ENCODE results near the gene NLRP6.
"Not testable (repeated sequence)": the region's sequence is repeated elsewhere in the genome, so short reads cannot be mapped to it uniquely, and the experiment has no call there.

Gene NLRP6

GRCh38 chr11:331358-332060 is 53.3 kb downstream of the NLRP6 start:
- ATAC-seq: no peak
- TF ChIP-seq ZNF8 (CRISPR knock-in tag; IDR thresholded peaks at IDR 0.05): no peak

DNA sequence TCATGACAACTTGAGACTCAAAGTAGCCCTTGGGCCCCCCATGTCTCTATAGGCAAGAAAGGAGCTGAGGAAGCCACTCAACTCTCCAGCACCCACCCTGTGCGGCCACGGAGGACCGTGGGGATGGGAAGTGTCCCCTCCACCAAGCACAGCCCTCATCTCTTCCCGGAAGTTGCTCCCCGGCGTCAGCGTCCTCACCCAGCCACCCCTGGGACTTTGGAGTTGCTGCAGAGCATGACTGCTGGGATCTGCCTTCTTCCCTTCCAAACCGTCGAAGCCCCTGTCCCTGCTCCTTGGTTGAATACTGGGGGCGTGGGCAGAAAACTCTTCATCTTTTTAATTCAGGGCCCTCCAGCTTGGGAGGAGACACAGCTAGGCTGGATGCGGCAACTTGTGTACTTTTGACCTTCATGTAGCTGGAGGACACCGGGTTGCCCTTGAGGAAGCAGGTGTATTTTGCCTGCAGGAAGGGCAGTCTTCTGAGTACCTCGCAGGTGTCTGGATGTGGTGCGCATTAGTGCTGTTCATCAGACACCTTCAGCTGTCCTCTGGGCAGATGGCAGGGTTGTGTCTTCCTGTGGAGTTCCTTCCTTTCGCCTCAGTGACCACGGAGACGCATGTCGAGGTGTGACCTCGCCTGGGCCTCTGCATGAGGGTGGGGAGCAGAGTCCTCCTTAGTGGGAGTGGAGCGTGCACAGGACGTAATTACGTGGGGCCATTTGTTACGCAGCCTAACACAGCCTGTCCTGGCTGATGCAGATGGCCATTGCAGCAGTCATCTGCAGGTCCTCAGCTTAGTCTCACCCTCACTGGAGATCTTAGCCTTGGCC is 54.7 kb downstream of the NLRP6 start:
- ATAC-seq: no peak
- TF ChIP-seq ZNF70 (CRISPR knock-in tag; IDR thresholded peaks at IDR 0.05) (no peak), OSR1 (CRISPR knock-in tag; IDR thresholded peaks at IDR 0.05) (no peak), GLIS3 (CRISPR knock-in tag; IDR thresholded peaks at IDR 0.05) (no peak), TOX (CRISPR knock-in tag; IDR thresholded peaks at IDR 0.05; ENCODE audit: borderline replicate concordance) (no peak), PPARA (CRISPR knock-in tag; IDR thresholded peaks at IDR 0.05; ENCODE audit: borderline replicate concordance) (no peak), RARB (CRISPR knock-in tag; IDR thresholded peaks at IDR 0.05) (no peak), TCF4 (CRISPR knock-in tag; IDR thresholded peaks at IDR 0.05; ENCODE audit: borderline replicate concordance) (no peak), TSHZ2 (CRISPR knock-in tag; IDR thresholded peaks at IDR 0.05) (no peak), CREB5 (CRISPR knock-in tag; IDR thresholded peaks at IDR 0.05; ENCODE audit: low read depth) (no peak), CSDC2 (CRISPR knock-in tag; IDR thresholded peaks at IDR 0.05) (no peak), ZFP3 (CRISPR knock-in tag; IDR thresholded peaks at IDR 0.05) (no peak)
- TF ChIP-seq, protein P1, sequence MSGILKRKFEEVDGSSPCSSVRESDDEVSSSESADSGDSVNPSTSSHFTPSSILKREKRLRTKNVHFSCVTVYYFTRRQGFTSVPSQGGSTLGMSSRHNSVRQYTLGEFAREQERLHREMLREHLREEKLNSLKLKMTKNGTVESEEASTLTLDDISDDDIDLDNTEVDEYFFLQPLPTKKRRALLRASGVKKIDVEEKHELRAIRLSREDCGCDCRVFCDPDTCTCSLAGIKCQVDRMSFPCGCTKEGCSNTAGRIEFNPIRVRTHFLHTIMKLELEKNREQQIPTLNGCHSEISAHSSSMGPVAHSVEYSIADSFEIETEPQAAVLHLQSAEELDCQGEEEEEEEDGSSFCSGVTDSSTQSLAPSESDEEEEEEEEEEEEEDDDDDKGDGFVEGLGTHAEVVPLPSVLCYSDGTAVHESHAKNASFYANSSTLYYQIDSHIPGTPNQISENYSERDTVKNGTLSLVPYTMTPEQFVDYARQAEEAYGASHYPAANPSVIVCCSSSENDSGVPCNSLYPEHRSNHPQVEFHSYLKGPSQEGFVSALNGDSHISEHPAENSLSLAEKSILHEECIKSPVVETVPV (CRISPR knock-in tag; IDR thresholded peaks at IDR 0.05): no peak
- TF ChIP-seq, protein P2, sequence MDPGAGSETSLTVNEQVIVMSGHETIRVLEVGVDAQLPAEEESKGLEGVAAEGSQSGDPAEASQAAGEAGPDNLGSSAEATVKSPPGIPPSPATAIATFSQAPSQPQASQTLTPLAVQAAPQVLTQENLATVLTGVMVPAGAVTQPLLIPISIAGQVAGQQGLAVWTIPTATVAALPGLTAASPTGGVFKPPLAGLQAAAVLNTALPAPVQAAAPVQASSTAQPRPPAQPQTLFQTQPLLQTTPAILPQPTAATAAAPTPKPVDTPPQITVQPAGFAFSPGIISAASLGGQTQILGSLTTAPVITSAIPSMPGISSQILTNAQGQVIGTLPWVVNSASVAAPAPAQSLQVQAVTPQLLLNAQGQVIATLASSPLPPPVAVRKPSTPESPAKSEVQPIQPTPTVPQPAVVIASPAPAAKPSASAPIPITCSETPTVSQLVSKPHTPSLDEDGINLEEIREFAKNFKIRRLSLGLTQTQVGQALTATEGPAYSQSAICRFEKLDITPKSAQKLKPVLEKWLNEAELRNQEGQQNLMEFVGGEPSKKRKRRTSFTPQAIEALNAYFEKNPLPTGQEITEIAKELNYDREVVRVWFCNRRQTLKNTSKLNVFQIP (CRISPR knock-in tag; IDR thresholded peaks at IDR 0.05; ENCODE audit: borderline replicate concordance, low read depth): no peak

GRCh38 chr11:333616-334263 is 55.5 kb downstream of the NLRP6 start:
- not testable (repeated sequence) for ATAC-seq

DNA sequence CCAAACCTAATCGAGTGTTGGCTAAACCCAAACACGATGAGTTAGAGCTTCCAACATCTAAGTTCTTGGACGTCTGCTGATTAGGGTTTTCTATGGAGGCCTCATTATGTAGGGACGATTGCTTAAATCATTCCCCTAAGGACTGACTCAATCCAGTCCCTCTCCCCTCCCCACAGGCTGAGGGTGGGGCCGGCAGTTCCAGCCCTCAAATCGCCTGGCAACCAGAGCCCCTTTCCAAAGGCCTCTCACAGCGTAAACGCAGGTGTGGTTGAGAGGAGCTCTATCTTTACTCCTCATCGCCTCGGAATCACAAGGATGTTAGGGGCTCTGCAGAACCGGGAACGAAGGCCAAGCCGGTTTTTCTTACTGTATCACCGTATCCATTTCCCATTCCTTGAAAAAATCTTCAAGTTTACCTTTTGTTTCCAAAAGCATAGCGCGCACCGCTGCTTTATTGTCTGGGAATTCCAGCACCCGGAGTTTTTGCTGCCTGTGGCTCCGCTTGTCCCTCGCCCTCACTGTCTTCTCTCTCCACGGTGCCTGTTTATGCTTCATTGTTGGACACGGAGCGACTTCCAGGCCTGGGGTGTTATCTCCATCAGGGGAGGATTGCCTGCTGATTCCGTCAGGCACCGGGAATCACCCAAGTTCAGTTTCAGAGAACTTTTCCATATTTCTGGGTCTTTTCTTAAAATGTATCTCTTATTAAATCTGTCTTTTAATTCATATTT is 56.2 kb downstream of the NLRP6 start:
- no peak for ATAC-seq
- no peak for TF ChIP-seq ZNF70 (CRISPR knock-in tag; IDR thresholded peaks at IDR 0.05)
- no peak for TF ChIP-seq ZC3H10 (CRISPR knock-in tag; IDR thresholded peaks at IDR 0.05)
- TF ChIP-seq TOX (CRISPR knock-in tag; IDR thresholded peaks at IDR 0.05; ENCODE audit: borderline replicate concordance): no peak
- TF ChIP-seq PPARA (CRISPR knock-in tag; IDR thresholded peaks at IDR 0.05; ENCODE audit: borderline replicate concordance): no peak
- TF ChIP-seq ZNF565 (CRISPR knock-in tag; conservative IDR thresholded peaks at IDR 0.05; ENCODE audit: low read depth): no peak
- no peak for TF ChIP-seq ZFP30 (CRISPR knock-in tag; IDR thresholded peaks at IDR 0.05)
- no peak for TF ChIP-seq TCF4 (CRISPR knock-in tag; IDR thresholded peaks at IDR 0.05; ENCODE audit: borderline replicate concordance)
- TF ChIP-seq, protein P1 (CRISPR knock-in tag; IDR thresholded peaks at IDR 0.05): no peak
- no peak for TF ChIP-seq PATZ1 (CRISPR knock-in tag; IDR thresholded peaks at IDR 0.05; ENCODE audit: borderline replicate concordance)
- no peak for TF ChIP-seq ESRRG (CRISPR knock-in tag; IDR thresholded peaks at IDR 0.05)
- TF ChIP-seq RARB (CRISPR knock-in tag; IDR thresholded peaks at IDR 0.05): no peak

Data from SK-N-SH treated with all-trans-retinoic acid at 6 μM for 48 hours (cell line).